ENCODE results near the gene TSHZ2.

Gene TSHZ2

DNA sequence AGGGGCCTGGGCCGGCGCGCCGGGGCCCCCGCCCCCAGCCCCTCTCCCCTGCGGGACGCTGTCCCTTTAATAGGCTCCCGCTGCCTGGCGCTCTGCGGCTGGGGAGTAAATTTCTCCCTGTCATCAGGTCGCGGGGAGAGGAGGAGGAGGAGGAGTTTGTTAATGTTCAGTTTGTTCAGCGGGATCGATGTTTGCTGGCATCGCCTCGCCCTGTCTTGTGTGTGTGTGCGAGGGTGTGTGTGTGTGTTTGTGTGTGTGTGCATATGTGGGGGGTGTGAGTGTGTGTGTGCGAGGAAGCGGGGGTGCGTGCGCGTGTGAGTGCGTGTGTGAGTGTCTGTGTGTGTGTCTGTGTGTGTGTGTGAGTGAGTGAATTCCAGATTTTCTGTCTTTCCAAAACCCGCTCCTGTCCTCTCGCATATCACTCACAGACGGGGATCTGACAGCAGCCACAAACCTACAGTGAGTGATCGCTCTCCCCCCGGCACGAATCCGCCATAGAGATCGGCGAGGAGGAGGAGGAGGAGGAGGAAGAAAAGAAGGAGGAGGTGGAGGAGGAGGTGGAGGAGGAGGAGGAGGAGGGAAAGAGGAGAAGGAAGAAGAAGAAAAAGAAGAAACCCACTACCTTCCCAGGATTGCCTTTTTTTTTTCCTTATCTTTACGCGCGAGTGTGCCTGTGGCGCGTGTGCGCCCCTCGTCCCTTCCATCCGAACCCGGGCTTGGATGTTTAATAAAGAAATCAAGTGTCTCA, at the start of gene TSHZ2:
TSS of gene TSHZ2 (plus strand) at position 169 of the 748 bp plus-strand sequence. CDS start 936 bp downstream, outside the sequence.
- no peak for DNase-seq (ENCODE audit: low read depth)
- TF ChIP-seq CTCF (IDR thresholded peaks at IDR 0.05; ENCODE audit: low read depth, low read length, missing control alignments), result no peak

GRCh38 chr20:52922436-52922835, 49.7 kb upstream of the TSHZ2 start:
- TF ChIP-seq CTCF (IDR thresholded peaks at IDR 0.05; ENCODE audit: low read depth, low read length, missing control alignments), result no peak
- no peak overlapping the region for H3K4me3 ChIP-seq (ENCODE audit: low read depth, low read length)
- DNase-seq (ENCODE audit: low read depth), result no peak

More for the DNA sequence above, at the start of gene TSHZ2:
- no peak within 1 kb of the TSS for H3K4me3 ChIP-seq (ENCODE audit: low read depth, low read length)

GRCh38 chr20:52923123-52923937, 48.8 kb upstream of the TSHZ2 start:
- no peak for TF ChIP-seq CTCF (IDR thresholded peaks at IDR 0.05; ENCODE audit: low read depth, low read length, missing control alignments)
- no peak for DNase-seq (ENCODE audit: low read depth)
- H3K4me3 ChIP-seq (ENCODE audit: low read depth, low read length), result no peak overlapping the region

DNA sequence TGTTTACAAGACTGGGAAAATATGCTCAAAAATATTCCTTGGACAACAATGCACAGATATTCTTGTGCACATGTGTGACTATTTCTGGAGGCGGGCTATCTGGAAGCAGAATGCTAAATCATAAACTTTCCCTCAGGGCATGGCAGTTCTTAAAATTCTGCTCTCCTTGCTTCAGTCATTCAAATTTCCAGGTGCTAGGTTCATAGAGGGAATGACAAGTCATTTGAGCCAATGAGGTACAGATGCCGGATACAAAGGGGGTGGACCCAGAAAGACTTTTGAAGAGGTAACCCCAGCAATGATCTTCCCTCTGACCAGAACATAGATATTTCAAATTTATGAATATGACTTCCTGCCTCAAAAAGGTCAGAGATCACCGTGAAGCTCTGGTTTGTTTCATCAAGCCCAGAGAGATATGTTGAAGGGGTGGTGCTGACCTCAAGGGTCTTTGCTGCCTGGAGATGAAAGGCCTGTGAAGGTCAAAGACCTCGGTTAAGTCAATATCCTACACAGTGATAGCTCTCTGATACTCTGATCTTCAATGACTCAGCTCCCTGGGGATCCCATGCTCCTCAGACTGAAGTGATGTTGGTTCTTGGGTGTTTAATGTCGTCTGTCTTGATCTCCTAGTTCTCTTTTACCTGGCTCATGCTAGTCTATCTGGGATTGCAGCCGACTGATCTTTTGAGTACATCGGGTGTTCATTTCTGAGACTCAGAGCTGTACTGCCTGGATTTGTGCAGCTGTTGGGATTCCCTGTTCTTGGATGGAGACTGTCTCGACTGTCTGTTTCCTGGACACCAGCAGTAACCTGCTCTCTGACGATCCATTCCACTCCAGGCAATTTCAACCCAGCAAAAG, 47.5 kb upstream of the TSHZ2 start:
- DNase-seq (ENCODE audit: low read depth), result no peak
- TF ChIP-seq CTCF (IDR thresholded peaks at IDR 0.05; ENCODE audit: low read depth, low read length, missing control alignments), result no peak
- no peak overlapping the region for H3K4me3 ChIP-seq (ENCODE audit: low read depth, low read length)

- no peak overlapping the region for H3K4me3 ChIP-seq (ENCODE audit: low read depth, low read length)
- DNase-seq (ENCODE audit: low read depth), result no peak
- no peak for TF ChIP-seq CTCF (IDR thresholded peaks at IDR 0.05; ENCODE audit: low read depth, low read length, missing control alignments)
Observed at GRCh38 chr20:52926505-52926904, 45.7 kb upstream of the TSHZ2 start.

DNA sequence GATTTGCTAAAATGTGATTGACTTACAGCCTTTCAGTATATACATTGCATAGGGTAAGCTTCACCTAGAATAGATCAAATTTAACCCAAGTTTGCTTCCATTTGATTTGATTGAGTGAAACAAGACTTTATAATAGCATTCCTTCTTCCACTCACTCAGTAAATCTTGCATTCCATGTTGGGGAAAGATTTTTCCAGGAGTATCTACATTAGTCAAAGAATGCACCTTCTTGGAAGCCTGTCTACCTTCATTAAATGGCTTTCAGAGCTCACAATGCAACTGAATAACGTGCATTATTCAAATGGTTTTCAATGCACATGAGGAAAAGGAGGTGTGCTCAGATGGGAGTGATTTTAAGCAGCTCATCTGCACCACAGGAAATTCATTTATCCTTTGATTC, 38.3 kb upstream of the TSHZ2 start:
- TF ChIP-seq CTCF (IDR thresholded peaks at IDR 0.05; ENCODE audit: low read depth, low read length, missing control alignments), result no peak
- H3K4me3 ChIP-seq (ENCODE audit: low read depth, low read length), result no peak overlapping the region
- no peak for DNase-seq (ENCODE audit: low read depth)

All from GM12864 (cell line).